K562 (cell line): ENCODE results near the gene ZBTB14. TPM values are rescaled to one million over a fixed set of nuclear protein-coding genes. Genes with fewer than 3 reads are reported as not detected.

Source experiments
- ATAC-seq: fragments of 200-7000 bp; cut with Tn5 transposase; 3 replicates; pipeline ENCODE4 v1.9.1; 2020; ENCODE audit warnings: moderate library complexity
- BruUV-seq: library from RNA; stranded (reverse); fragments of 400-500 nt; replicated peaks from 2 replicates; lab custom pipeline; 2021; lab: Mats Ljungman, UMichigan
- CTCF ChIA-PET: fragments of 300-600 bp; formaldehyde crosslinking; extraction: SDS; loops from one replicate; lab custom pipeline; 2021; ENCODE audit warnings: low intra/inter-chr PET ratio; lab: Yijun Ruan, JAX
- POLR2A ChIA-PET: fragments of 300-600, 350-650 bp; sonication (Branson Sonifier 250); formaldehyde crosslinking; extraction: SDS; loops from one replicate; lab custom pipeline; 2021; ENCODE audit warnings: antibody characterized with exemption, inconsistent platforms; lab: Yijun Ruan, JAX
- DNase-seq, 4 experiments: peaks; one replicate each; pipeline versions ENCODE4 v3.0.0 to v3.0.0-alpha.2; 2011 to 2018; ENCODE audit warnings: low spot score in 3 of 4, mixed read lengths in 3 of 4; ENCODE audit errors: extremely low read depth in 1 of 4
- FAIRE-seq: peaks from 2 replicates; lab custom pipeline; 2011; peaks lifted over from hg19 to GRCh38; lab: Jason Lieb, UNC
- H2AFZ ChIP-seq: 2 replicates; pipeline ENCODE4 v1.6.0; 2011; ENCODE audit warnings: low read depth, low read length, control low read depth, inconsistent platforms
- H3K27ac ChIP-seq: fragments of 200-600 bp; 3 replicates; pipeline ENCODE4 v1.8.0; 2011; ENCODE audit warnings: low read depth, mild to moderate bottlenecking, control low read depth, inconsistent platforms, low read length, moderate library complexity, mixed read lengths; ENCODE audit errors: extremely low read depth
- H3K27me3 ChIP-seq, 2 experiments: fragments of 300-600 bp in 1 of 2; 2 replicates in 1 of 2; 3 replicates in 1 of 2; pipeline versions ENCODE4 v1.6.0 to v1.8.0; 2011; ENCODE audit warnings: inconsistent platforms in 2 of 2, low read length in 2 of 2, mild to moderate bottlenecking in 1 of 2, mixed read lengths in 1 of 2, moderate library complexity in 1 of 2; ENCODE audit not compliant: control insufficient read depth in 2 of 2, insufficient read depth in 2 of 2
- H3K36me3 ChIP-seq: fragments of 300-600 bp; 3 replicates; pipeline ENCODE4 v1.8.0; 2011; ENCODE audit warnings: mild to moderate bottlenecking, low read length, inconsistent platforms; ENCODE audit not compliant: control insufficient read depth, insufficient read depth
- H3K4me1 ChIP-seq, 2 experiments: fragments of 200-600 bp in 1 of 2; replicated peaks in 1 of 2; 2 replicates in 1 of 2; 3 replicates in 1 of 2; pipeline versions ENCODE4 v1.5.1 to v1.8.0; 2011; ENCODE audit warnings: inconsistent platforms in 2 of 2, low read length in 2 of 2, mild to moderate bottlenecking in 1 of 2, mixed read lengths in 1 of 2, moderate library complexity in 1 of 2; ENCODE audit not compliant: control insufficient read depth in 2 of 2, insufficient read depth in 2 of 2
- H3K4me2 ChIP-seq: 2 replicates; pipeline ENCODE4 v1.6.1; 2011; ENCODE audit warnings: low read length, control low read depth, inconsistent platforms, mixed read lengths; ENCODE audit not compliant: insufficient read depth
- H3K4me3 ChIP-seq: fragments of 200-600 bp; sonication (generic), shearing (Covaris generic); 2 replicates; pipeline ENCODE4 v1.5.1; 2016; ENCODE audit warnings: control low read depth, inconsistent platforms
- H3K79me2 ChIP-seq: fragments of 200-600 bp; 3 replicates; pipeline ENCODE4 v1.8.0; 2011; ENCODE audit warnings: low read length, inconsistent platforms; ENCODE audit not compliant: control insufficient read depth, insufficient read depth
- H3K9ac ChIP-seq, 2 experiments: 2 replicates each; pipeline versions ENCODE4 v1.6.0 to v1.6.1; 2011; ENCODE audit warnings: low read depth in 2 of 2, low read length in 2 of 2, control low read depth in 1 of 2, inconsistent platforms in 1 of 2, mild to moderate bottlenecking in 1 of 2, mixed read lengths in 1 of 2; ENCODE audit not compliant: insufficient read depth in 1 of 2
- H3K9me1 ChIP-seq: one replicate; pipeline ENCODE4 v1.6.0; 2011; ENCODE audit warnings: inconsistent platforms, mild to moderate bottlenecking, low read length, moderate library complexity; ENCODE audit not compliant: control insufficient read depth, insufficient read depth
- H3K9me3 ChIP-seq: replicated peaks from 2 replicates; pipeline ENCODE4 v1.5.1; 2011; ENCODE audit warnings: low read depth, low read length, inconsistent platforms; ENCODE audit not compliant: control insufficient read depth, insufficient read depth
- H4K20me1 ChIP-seq: replicated peaks from 2 replicates; pipeline ENCODE4 v1.6.1; 2011; ENCODE audit warnings: low read length, inconsistent platforms, mixed read lengths; ENCODE audit not compliant: control insufficient read depth, insufficient read depth
- CHD2 ChIP-seq: IDR thresholded peaks from 2 replicates; pipeline ENCODE4 v1.6.1; 2011; ENCODE audit warnings: low read depth, low read length
- EHMT2 ChIP-seq: fragments of 450-650 bp; IDR thresholded peaks from 2 replicates; pipeline ENCODE4 v1.6.1; 2018; ENCODE audit warnings: antibody characterized with exemption
- FIP1L1 ChIP-seq: fragments of 200-400 bp; formaldehyde crosslinking; IDR thresholded peaks from 2 replicates; pipeline ENCODE4 v1.6.1; 2018; ENCODE audit warnings: mild to moderate bottlenecking, low read depth, low read length; ENCODE audit not compliant: poor library complexity, severe bottlenecking
- FOXA3 ChIP-seq, 2 experiments: fragments of 450-650 bp in 1 of 2; sonication (generic) in 1 of 2; formaldehyde crosslinking; IDR thresholded peaks in 1 of 2; conservative IDR thresholded peaks in 1 of 2; 2 replicates each; pipeline versions ENCODE4 v1.4.0 to v1.8.0; 2020 to 2022; ENCODE audit warnings: mild to moderate bottlenecking in 2 of 2, missing genetic modification reagents in 1 of 2
- MAFG ChIP-seq: fragments of 450-650 bp; conservative IDR thresholded peaks from 2 replicates; pipeline ENCODE4 v1.6.1; 2016; ENCODE audit warnings: missing genetic modification characterization, missing compliant biosample characterization
- MCM7 ChIP-seq, 2 experiments: fragments of 450-650 bp; IDR thresholded peaks; 2 replicates each; pipeline ENCODE4 v1.6.1; 2016 to 2018
- ZBTB1 ChIP-seq: sonication (generic); formaldehyde crosslinking; IDR thresholded peaks from 2 replicates; pipeline ENCODE4 v1.8.1; 2023; ENCODE audit warnings: missing genetic modification reagents, low read depth, mild to moderate bottlenecking, borderline replicate concordance
- ZNF263 ChIP-seq: sonication (generic); formaldehyde crosslinking; IDR thresholded peaks from 2 replicates; pipeline ENCODE4 v1.8.0; 2022; ENCODE audit warnings: mild to moderate bottlenecking, missing genetic modification reagents, borderline replicate concordance
- ZNF586 ChIP-seq: fragments of 450-650 bp; formaldehyde crosslinking; conservative IDR thresholded peaks from 2 replicates; pipeline ENCODE4 v1.4.0; 2020; ENCODE audit warnings: mild to moderate bottlenecking, moderate library complexity
- WGBS: fragments of 100-300 bp; shearing (Covaris generic); methylation state at CpG from one replicate; pipeline ENCODE4 v1.1.6; 2016; ENCODE audit warnings: low coverage, mixed read lengths; ENCODE audit not compliant: insufficient coverage; ENCODE audit errors: missing lambda C conversion rate; 5-methylcytosine and 5-hydroxymethylcytosine counted together
- in situ Hi-C: fragments of 300-500 bp; cut with MboI; formaldehyde crosslinking; loops from 4 replicates; pipeline ENCODE4 v1.15.0; 2018; ENCODE audit warnings: inconsistent platforms, mixed read lengths
- intact Hi-C: fragments of 100-400 bp; cut with micrococcal nuclease; formaldehyde crosslinking; loops from 2 replicates; pipeline ENCODE4 v1.14.2; 2022
- polyA plus RNA-seq, 8 experiments: library from polyadenylated mRNA; depleted of rRNA in 4 of 8; stranded (reverse) in 5 of 8; unstranded in 3 of 8; fragments of >200 nt; fragmentation: Nextera tagmentation in 2 of 8; fragmentation: Illumina TruSeq in 1 of 8; extraction: Ambion mirVana in 2 of 8; extraction: Trizol in 1 of 8; gene quantifications; 2 replicates each; pipeline versions ENCODE4 v1.2.1 to v1.2.3, GENCODE V29; 2011 to 2014; ENCODE audit warnings: inconsistent platforms in 1 of 8, missing spikeins in 1 of 8
- total RNA-seq, 7 experiments: library from RNA; depleted of rRNA in 6 of 7; stranded (reverse); fragments of >200 nt in 6 of 7; fragmentation: Illumina TruSeq in 2 of 7; extraction: Trizol in 2 of 7; gene quantifications; 2 replicates each; pipeline versions ENCODE4 v1.2.1 to v1.2.3, GENCODE V29; 2011 to 2021; ENCODE audit warnings: low replicate concordance in 1 of 7
- TF ChIP-seq, protein P1 (sequence below): conservative IDR thresholded peaks from 2 replicates; pipeline ENCODE4 v1.6.1; 2011; ENCODE audit warnings: low read depth, mild to moderate bottlenecking, low read length; ENCODE audit not compliant: control insufficient read depth
- TF ChIP-seq, protein P2 (sequence below): fragments of 450-650 bp; IDR thresholded peaks from 2 replicates; pipeline ENCODE4 v1.6.1; 2017; ENCODE audit warnings: antibody characterized with exemption, mild to moderate bottlenecking
- TF ChIP-seq, protein P3 (sequence below): fragments of 450-650 bp; IDR thresholded peaks from 2 replicates; pipeline ENCODE4 v1.7.1; 2018; ENCODE audit warnings: mild to moderate bottlenecking, low read depth; ENCODE audit not compliant: partially characterized antibody

The ZBTB14 gene
- total and polyA plus RNA-seq, 9 of the 15 experiments (the other 6 are each of a cell fraction or from before 2014, with no cell fraction given) = 2.8 to 12.6 (median 9.0) TPM

DNA sequence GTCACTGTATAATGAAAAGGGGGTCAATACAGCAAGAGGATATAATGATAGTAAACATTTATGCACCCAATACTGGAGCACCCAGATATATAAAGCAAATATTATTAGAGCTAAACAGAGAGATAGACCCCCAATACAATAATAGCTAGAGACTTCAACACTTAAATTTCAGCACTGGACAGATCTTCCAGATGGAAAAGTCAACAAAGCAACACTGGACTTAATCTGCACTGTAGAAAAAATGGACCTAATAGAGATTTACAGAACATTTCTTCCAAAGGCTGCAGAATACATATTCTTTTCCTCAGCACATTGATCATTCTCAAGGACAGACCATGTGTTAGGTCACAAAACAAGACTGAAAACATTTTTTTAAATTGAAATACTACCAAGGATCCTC, 26.7 kb downstream of the ZBTB14 start (continued):
- TF ChIP-seq EHMT2 (peak; percentile 55; the same call in 1 of the 2 replicates), CHD2 (no peak), FOXA3 (CRISPR knock-in tag; conservative IDR thresholded peaks at IDR 0.05 in 1 of 2, IDR thresholded peaks at IDR 0.05 in 1 of 2) (0 out of 4 replicates have a peak, but pooled peaks of 1 of the 2 experiments have one; percentile 51), ZBTB1 (CRISPR knock-in tag) (no peak)

DNA sequence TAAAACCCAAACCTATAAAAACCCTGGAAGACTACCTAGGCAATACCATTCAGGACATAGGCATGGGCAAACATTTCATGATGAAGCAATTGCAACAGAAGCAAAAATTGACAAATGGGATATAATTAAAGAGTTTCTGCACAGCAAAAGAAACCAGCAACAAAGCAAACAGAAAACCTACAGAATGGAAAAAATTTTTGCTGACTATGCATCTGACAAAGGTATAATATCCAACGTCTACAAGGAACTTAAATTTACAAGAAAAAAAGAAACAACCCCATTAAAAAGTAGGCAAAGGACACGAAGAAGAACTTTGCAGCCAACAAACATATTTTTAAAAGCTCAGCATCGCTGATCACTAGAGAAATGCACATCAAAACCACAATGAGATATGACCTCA, 28.8 kb downstream of the ZBTB14 start:
- DNase-seq (no peak), FAIRE-seq (no peak), ATAC-seq (no peak)
- no peaks in the 10 kb centered on the region for H3K79me2 ChIP-seq
- in situ Hi-C loops = no loop called here
- H3K9me1 ChIP-seq = no peaks in the 10 kb centered on the region
- H3K9me3 ChIP-seq = no peaks in the 10 kb centered on the region
- H4K20me1 ChIP-seq = no peaks in the 10 kb centered on the region
- no peak overlapping the region for H3K9ac ChIP-seq
- no TSS peak for BruUV-seq
- H3K27ac ChIP-seq = no peak overlapping the region
- no peaks in the 10 kb centered on the region for H3K27me3 ChIP-seq
- no peak overlapping the region for H3K4me3 ChIP-seq
- H3K4me2 ChIP-seq = no peak overlapping the region
- CTCF ChIA-PET = no interaction called here
- H2AFZ ChIP-seq = no peak overlapping the region
- H3K4me1 ChIP-seq = no peaks in the 10 kb centered on the region
- no peaks in the 10 kb centered on the region for H3K36me3 ChIP-seq
- 0% methylated on average over 3 of the region's 3 CpGs for WGBS
- intact Hi-C loops = no loop called here
- POLR2A ChIA-PET = interaction anchor here (0.6 kb wide), 1 partner anchor 1187 kb away, joined by 3 read pairs; no protein-coding TSS in a partner anchor
- TF ChIP-seq MCM7 (IDR thresholded peaks at IDR 0.05) (no peak), FIP1L1 (no peak), ZNF586 (CRISPR knock-in tag) (no peak), MAFG (tag) (peak; percentile 78), ZNF263 (CRISPR knock-in tag) (no peak)
- TF ChIP-seq, protein P1, sequence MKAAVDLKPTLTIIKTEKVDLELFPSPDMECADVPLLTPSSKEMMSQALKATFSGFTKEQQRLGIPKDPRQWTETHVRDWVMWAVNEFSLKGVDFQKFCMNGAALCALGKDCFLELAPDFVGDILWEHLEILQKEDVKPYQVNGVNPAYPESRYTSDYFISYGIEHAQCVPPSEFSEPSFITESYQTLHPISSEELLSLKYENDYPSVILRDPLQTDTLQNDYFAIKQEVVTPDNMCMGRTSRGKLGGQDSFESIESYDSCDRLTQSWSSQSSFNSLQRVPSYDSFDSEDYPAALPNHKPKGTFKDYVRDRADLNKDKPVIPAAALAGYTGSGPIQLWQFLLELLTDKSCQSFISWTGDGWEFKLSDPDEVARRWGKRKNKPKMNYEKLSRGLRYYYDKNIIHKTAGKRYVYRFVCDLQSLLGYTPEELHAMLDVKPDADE = no peak
- TF ChIP-seq, protein P2, sequence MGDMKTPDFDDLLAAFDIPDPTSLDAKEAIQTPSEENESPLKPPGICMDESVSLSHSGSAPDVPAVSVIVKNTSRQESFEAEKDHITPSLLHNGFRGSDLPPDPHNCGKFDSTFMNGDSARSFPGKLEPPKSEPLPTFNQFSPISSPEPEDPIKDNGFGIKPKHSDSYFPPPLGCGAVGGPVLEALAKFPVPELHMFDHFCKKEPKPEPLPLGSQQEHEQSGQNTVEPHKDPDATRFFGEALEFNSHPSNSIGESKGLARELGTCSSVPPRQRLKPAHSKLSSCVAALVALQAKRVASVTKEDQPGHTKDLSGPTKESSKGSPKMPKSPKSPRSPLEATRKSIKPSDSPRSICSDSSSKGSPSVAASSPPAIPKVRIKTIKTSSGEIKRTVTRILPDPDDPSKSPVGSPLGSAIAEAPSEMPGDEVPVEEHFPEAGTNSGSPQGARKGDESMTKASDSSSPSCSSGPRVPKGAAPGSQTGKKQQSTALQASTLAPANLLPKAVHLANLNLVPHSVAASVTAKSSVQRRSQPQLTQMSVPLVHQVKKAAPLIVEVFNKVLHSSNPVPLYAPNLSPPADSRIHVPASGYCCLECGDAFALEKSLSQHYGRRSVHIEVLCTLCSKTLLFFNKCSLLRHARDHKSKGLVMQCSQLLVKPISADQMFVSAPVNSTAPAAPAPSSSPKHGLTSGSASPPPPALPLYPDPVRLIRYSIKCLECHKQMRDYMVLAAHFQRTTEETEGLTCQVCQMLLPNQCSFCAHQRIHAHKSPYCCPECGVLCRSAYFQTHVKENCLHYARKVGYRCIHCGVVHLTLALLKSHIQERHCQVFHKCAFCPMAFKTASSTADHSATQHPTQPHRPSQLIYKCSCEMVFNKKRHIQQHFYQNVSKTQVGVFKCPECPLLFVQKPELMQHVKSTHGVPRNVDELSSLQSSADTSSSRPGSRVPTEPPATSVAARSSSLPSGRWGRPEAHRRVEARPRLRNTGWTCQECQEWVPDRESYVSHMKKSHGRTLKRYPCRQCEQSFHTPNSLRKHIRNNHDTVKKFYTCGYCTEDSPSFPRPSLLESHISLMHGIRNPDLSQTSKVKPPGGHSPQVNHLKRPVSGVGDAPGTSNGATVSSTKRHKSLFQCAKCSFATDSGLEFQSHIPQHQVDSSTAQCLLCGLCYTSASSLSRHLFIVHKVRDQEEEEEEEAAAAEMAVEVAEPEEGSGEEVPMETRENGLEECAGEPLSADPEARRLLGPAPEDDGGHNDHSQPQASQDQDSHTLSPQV = no peak
- TF ChIP-seq, protein P3, sequence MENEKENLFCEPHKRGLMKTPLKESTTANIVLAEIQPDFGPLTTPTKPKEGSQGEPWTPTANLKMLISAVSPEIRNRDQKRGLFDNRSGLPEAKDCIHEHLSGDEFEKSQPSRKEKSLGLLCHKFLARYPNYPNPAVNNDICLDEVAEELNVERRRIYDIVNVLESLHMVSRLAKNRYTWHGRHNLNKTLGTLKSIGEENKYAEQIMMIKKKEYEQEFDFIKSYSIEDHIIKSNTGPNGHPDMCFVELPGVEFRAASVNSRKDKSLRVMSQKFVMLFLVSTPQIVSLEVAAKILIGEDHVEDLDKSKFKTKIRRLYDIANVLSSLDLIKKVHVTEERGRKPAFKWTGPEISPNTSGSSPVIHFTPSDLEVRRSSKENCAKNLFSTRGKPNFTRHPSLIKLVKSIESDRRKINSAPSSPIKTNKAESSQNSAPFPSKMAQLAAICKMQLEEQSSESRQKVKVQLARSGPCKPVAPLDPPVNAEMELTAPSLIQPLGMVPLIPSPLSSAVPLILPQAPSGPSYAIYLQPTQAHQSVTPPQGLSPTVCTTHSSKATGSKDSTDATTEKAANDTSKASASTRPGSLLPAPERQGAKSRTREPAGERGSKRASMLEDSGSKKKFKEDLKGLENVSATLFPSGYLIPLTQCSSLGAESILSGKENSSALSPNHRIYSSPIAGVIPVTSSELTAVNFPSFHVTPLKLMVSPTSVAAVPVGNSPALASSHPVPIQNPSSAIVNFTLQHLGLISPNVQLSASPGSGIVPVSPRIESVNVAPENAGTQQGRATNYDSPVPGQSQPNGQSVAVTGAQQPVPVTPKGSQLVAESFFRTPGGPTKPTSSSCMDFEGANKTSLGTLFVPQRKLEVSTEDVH = no peak
